Testis (tissue), 3 donors: ENCODE data around the gene INIP. TPM values are rescaled to one million over a fixed set of nuclear protein-coding genes. Genes with fewer than 3 reads are reported as not detected.

Experiments
- DNase-seq: peaks from one replicate; pipeline ENCODE4 v3.0.0-alpha.2; 2019
- H3K27ac ChIP-seq, 2 donors: fragments of 200-600 bp; sonication (generic); one replicate each; pipeline ENCODE4 v1.5.1; 2019
- H3K27me3 ChIP-seq: fragments of 200-600 bp; sonication (generic); one replicate; pipeline ENCODE4 v1.5.1; 2019
- H3K36me3 ChIP-seq: fragments of 200-600 bp; sonication (generic); one replicate; pipeline ENCODE4 v1.5.1; 2017; ENCODE audit warnings: low read depth; ENCODE audit errors: missing control alignments
- H3K4me1 ChIP-seq: fragments of 200-600 bp; sonication (generic); one replicate; pipeline ENCODE4 v1.5.1; 2019
- H3K4me3 ChIP-seq, 2 donors: fragments of 200-600 bp; sonication (generic); one replicate each; pipeline ENCODE4 v1.5.1; 2017 to 2019
- H3K9me3 ChIP-seq: fragments of 200-600 bp; sonication (generic); one replicate; pipeline ENCODE4 v1.5.1; 2017
- CTCF ChIP-seq, 3 experiments: fragments of 450-650 bp in 2 of 3; fragments of 200-600 bp in 1 of 3; sonication (generic) in 1 of 3; IDR thresholded peaks; one replicate each; pipeline ENCODE4 v1.5.1; 2016 to 2019; ENCODE audit warnings: antibody characterized with exemption in 3 of 3, mild to moderate bottlenecking in 2 of 3, moderate library complexity in 1 of 3
- POLR2A ChIP-seq: fragments of 450-650 bp; IDR thresholded peaks from one replicate; pipeline ENCODE4 v1.6.1; 2017; ENCODE audit warnings: antibody characterized with exemption, mild to moderate bottlenecking, moderate library complexity
- WGBS, 2 donors: methylation state at CpG; one replicate each; pipeline ENCODE4 v1.1.5; 2018; 5-methylcytosine and 5-hydroxymethylcytosine counted together
- intact Hi-C: fragments of 100-400 bp; cut with DNase I; formaldehyde crosslinking; loops from one replicate; pipeline ENCODE4 v1.15.1; 2023; ENCODE audit warnings: low total_unique reads
- polyA plus RNA-seq: library from polyadenylated mRNA; stranded (reverse); fragments of 350-450 nt; fragmentation: Illumina TruSeq; extraction: RNeasy Lipid Tissue Mini Kit (QIAGEN cat#74804); gene quantifications from one replicate; pipeline ENCODE4 v1.2.3, GENCODE V29; 2014; ENCODE audit warnings: low read depth, low replicate concordance; ENCODE audit not compliant: insufficient read depth
- total RNA-seq, 2 donors: library from RNA; depleted of rRNA; stranded (reverse); fragments of >200 nt; gene quantifications; one replicate each; pipeline ENCODE4 v1.2.3, GENCODE V29; 2016

Gene INIP
- total and polyA plus RNA-seq, 3 donors from 2014 or later: 16.1 to 21.7 (median 18.5) TPM

DNA sequence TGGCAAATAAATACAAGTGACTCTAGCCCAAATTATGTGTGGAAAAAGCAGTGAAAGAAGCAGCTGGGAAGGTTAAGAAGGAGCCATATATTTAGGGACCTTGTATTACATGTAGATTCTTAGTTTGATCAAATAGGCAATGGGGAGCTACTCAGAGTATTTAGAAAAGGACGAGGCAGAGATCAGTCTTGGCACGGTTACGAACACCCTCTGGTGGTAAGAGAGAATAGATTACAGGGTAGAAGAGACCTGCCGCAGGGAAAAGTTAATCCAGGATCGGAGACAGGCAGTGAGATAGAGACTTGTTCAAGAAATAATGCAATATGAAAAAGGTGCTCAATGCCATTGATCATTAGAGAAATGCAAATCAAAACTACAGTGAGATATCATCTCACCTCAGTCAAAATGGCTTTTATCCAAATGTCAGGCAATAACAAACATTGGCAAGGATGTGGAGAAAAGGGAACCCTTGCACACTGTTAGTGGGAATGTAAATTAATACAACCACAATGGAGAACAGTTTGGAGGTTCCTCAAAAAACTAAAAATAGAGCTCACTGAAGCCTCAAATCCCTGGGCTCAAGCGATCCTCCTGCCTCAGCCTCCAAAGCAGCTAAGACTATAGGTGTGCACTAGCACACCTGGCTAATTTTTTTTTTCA is 12.0 kb downstream of the INIP start:
- Histone ChIP-seq H3K4me3 (no peak overlapping the region), H3K4me1 (no peaks in the 10 kb centered on the region), H3K9me3 (no peaks in the 10 kb centered on the region), H3K36me3 (no peaks in the 10 kb centered on the region), H3K27ac (no peak overlapping the region), H3K27me3 (no peaks in the 10 kb centered on the region)
- peak; percentile 32 to 54 (median 50) for TF ChIP-seq CTCF (IDR thresholded peaks at IDR 0.05)
- no peak for TF ChIP-seq POLR2A
- WGBS, 2 donors: 53 to 62% methylated on average over 6 of the region's 6 CpGs
- peak; percentile 78 for DNase-seq
- intact Hi-C loops: no loop called here

DNA sequence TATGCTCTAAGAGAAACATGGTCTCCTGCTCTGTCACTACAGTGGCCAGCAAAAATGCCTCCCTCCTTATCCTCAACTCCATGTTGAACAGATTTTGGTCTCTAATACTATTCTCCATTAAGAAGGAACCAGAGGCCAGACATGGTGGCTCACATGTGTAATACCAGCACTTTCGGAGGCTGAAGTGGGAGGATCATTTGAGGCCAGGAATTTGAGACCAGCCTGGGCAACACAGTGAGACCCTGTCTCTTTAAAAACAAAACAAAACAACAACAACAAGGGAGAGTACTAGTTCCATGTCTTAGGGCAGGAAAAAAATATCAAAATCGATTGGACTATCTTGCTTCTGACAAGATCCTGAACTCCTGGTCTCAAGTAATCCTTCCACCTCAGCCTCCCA is 14.6 kb downstream of the INIP start:
- intact Hi-C loops: no loop called here
- 67 to 84% methylated on average over 2 of the region's 2 CpGs for WGBS, 2 donors

GRCh38 chr9:112700085-112700484 is 17.8 kb downstream of the INIP start:
- intact Hi-C loops: no loop called here
- H3K27ac ChIP-seq: no peak overlapping the region
- no peak for DNase-seq
- no peaks in the 10 kb centered on the region for H3K36me3 ChIP-seq
- H3K9me3 ChIP-seq: no peaks in the 10 kb centered on the region
- H3K27me3 ChIP-seq: no peaks in the 10 kb centered on the region
- no peak for TF ChIP-seq CTCF (IDR thresholded peaks at IDR 0.05)
- H3K4me3 ChIP-seq: no peak overlapping the region
- H3K4me1 ChIP-seq: no peaks in the 10 kb centered on the region

More for the DNA sequence above, 14.6 kb downstream of the INIP start:
- H3K9me3 ChIP-seq: no peaks in the 10 kb centered on the region
- no peaks in the 10 kb centered on the region for H3K36me3 ChIP-seq
- H3K4me1 ChIP-seq: no peaks in the 10 kb centered on the region
- H3K27me3 ChIP-seq: no peaks in the 10 kb centered on the region
- peak overlapping the region in 1 of 2 donors; percentile 9 for H3K27ac ChIP-seq
- H3K4me3 ChIP-seq: no peak overlapping the region
- TF ChIP-seq POLR2A (no peak), CTCF (IDR thresholded peaks at IDR 0.05) (no peak)
- DNase-seq: no peak

DNA sequence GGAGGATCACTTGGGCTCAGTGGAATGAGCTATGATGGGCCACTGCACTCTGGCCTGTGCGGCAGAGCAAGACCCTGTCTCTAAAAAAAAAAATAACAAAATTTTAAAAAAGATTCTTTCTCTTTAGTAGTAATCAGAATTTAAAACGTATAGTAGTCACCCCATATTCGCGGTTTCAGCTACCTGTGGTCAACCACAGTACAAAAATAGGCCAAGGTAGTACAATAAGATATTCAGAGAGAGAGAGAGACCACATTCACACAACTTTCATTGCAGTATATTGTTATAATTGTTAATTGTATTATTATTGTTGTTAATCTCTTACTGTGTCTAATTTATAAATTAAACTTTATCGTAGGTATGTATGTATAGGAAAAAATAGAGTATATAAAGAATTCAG is 18.7 kb downstream of the INIP start:
- TF ChIP-seq POLR2A (no peak), CTCF (IDR thresholded peaks at IDR 0.05) (no peak)
- Histone ChIP-seq H3K9me3 (no peaks in the 10 kb centered on the region), H3K27ac (no peak overlapping the region), H3K4me3 (no peak overlapping the region), H3K27me3 (no peaks in the 10 kb centered on the region), H3K36me3 (no peaks in the 10 kb centered on the region), H3K4me1 (no peaks in the 10 kb centered on the region)
- DNase-seq: no peak
- WGBS, 2 donors: 91 to 92% methylated on average over 5 of the region's 5 CpGs
- intact Hi-C loops: no loop called here

- H3K36me3 ChIP-seq: no peaks in the 10 kb centered on the region
These were observed 21.5 kb downstream of the INIP start for GRCh38 chr9:112696461-112696860.

More at GRCh38 chr9:112696461-112696860, 21.5 kb downstream of the INIP start:
- no peaks in the 10 kb centered on the region for H3K4me1 ChIP-seq
- no peaks in the 10 kb centered on the region for H3K9me3 ChIP-seq
- no peak overlapping the region for H3K27ac ChIP-seq
- intact Hi-C loops: no loop called here
- H3K4me3 ChIP-seq: no peak overlapping the region
- H3K27me3 ChIP-seq: no peaks in the 10 kb centered on the region
- WGBS, 2 donors: 95 to 99% methylated on average over 5 of the region's 5 CpGs
- no peak for DNase-seq
- no peak for TF ChIP-seq CTCF (IDR thresholded peaks at IDR 0.05)
- TF ChIP-seq POLR2A: no peak
